ENCODE measurements around the gene CDK5RAP2.

DNA sequence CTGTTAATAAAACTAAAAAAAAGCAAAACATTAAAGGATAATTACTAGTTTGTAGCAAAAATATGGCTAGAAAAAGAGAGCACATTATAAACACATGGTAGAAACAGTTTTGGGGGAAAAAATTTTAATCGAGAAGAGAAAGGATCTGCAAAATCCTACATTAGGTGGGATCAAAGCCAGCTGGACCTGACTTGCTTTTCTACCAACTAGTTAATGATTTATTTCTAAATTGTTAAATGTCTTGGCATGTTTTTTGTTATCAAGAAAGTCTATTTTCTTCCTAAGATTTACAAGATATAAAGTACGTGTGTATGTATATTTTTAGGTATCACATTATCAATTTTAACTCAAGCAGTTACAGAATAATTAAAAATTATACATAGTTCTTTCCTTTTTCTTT, 47.1 kb upstream of the CDK5RAP2 start:
- TF ChIP-seq, protein P1, sequence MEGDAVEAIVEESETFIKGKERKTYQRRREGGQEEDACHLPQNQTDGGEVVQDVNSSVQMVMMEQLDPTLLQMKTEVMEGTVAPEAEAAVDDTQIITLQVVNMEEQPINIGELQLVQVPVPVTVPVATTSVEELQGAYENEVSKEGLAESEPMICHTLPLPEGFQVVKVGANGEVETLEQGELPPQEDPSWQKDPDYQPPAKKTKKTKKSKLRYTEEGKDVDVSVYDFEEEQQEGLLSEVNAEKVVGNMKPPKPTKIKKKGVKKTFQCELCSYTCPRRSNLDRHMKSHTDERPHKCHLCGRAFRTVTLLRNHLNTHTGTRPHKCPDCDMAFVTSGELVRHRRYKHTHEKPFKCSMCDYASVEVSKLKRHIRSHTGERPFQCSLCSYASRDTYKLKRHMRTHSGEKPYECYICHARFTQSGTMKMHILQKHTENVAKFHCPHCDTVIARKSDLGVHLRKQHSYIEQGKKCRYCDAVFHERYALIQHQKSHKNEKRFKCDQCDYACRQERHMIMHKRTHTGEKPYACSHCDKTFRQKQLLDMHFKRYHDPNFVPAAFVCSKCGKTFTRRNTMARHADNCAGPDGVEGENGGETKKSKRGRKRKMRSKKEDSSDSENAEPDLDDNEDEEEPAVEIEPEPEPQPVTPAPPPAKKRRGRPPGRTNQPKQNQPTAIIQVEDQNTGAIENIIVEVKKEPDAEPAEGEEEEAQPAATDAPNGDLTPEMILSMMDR (conservative IDR thresholded peaks at IDR 0.05) = no peak
- no peak for TF ChIP-seq ZFX (IDR thresholded peaks at IDR 0.05)

Data from C4-2B (cell line).